GM12878 (cell line): Measurements from ENCODE around the gene FUS. TPM values are rescaled to one million over a fixed set of nuclear protein-coding genes. Genes with fewer than 3 reads are reported as not detected.

Source experiments
- CEBPB ChIP-seq, 2 experiments: fragments of 150-350 bp in 1 of 2; IDR thresholded peaks; 2 replicates each; pipeline ENCODE4 v1.6.1; 2012 to 2014; ENCODE audit warnings: low read depth in 2 of 2, low read length in 2 of 2, borderline replicate concordance in 1 of 2, inconsistent platforms in 1 of 2
- HDAC2 ChIP-seq: fragments of 200-600 bp; sonication (generic); IDR thresholded peaks from 2 replicates; pipeline ENCODE4 v1.6.1; 2017
- HDAC6 ChIP-seq: fragments of 200-600 bp; sonication (generic); IDR thresholded peaks from one replicate; pipeline ENCODE4 v1.8.0; 2017; ENCODE audit warnings: antibody characterized with exemption; ENCODE audit not compliant: unreplicated experiment
- MTA3 ChIP-seq: IDR thresholded peaks from 2 replicates; pipeline ENCODE4 v1.6.1; 2012; ENCODE audit warnings: low read length, inconsistent platforms, borderline replicate concordance
- STAT3 ChIP-seq: IDR thresholded peaks from 2 replicates; pipeline ENCODE4 v1.6.1; 2011; ENCODE audit warnings: low read depth, low read length, improper control_type of control experiment
- polyA plus RNA-seq, 11 experiments: library from polyadenylated mRNA; depleted of rRNA in 4 of 11; unstranded in 6 of 11; stranded (reverse) in 5 of 11; fragments of >200 nt; fragmentation: Nextera tagmentation in 4 of 11; fragmentation: Illumina TruSeq in 1 of 11; extraction: Ambion mirVana in 4 of 11; extraction: Trizol in 1 of 11; gene quantifications; 1 replicate in 1 of 11; 2 replicates in 10 of 11; pipeline versions ENCODE4 v1.2.1 to v1.2.3, GENCODE V29; 2011 to 2016; ENCODE audit warnings: inconsistent platforms in 2 of 11, missing spikeins in 2 of 11, low read depth in 1 of 11
- total RNA-seq, 4 experiments: library from RNA; depleted of rRNA in 3 of 4; stranded (reverse); fragments of >200 nt in 3 of 4; fragmentation: Illumina TruSeq in 1 of 4; extraction: Trizol in 1 of 4; gene quantifications; 2 replicates each; pipeline versions ENCODE4 v1.2.1 to v1.2.3, GENCODE V29; 2013 to 2021
- TF ChIP-seq, protein P1 (sequence below): IDR thresholded peaks from 2 replicates; pipeline ENCODE4 v1.6.1; 2011; ENCODE audit warnings: low read depth, low read length, improper control_type of control experiment, borderline replicate concordance
- TF ChIP-seq, protein P2 (sequence below): fragments of 450-650 bp; IDR thresholded peaks from 2 replicates; pipeline ENCODE4 v1.6.1; 2016; ENCODE audit warnings: mild to moderate bottlenecking, moderate library complexity, borderline replicate concordance

FUS gene
- total and polyA plus RNA-seq, 10 of the 15 experiments (the other 5 are each of a cell fraction or from before 2014, with no cell fraction given) = 46.8 to 521 (median 347) TPM

DNA sequence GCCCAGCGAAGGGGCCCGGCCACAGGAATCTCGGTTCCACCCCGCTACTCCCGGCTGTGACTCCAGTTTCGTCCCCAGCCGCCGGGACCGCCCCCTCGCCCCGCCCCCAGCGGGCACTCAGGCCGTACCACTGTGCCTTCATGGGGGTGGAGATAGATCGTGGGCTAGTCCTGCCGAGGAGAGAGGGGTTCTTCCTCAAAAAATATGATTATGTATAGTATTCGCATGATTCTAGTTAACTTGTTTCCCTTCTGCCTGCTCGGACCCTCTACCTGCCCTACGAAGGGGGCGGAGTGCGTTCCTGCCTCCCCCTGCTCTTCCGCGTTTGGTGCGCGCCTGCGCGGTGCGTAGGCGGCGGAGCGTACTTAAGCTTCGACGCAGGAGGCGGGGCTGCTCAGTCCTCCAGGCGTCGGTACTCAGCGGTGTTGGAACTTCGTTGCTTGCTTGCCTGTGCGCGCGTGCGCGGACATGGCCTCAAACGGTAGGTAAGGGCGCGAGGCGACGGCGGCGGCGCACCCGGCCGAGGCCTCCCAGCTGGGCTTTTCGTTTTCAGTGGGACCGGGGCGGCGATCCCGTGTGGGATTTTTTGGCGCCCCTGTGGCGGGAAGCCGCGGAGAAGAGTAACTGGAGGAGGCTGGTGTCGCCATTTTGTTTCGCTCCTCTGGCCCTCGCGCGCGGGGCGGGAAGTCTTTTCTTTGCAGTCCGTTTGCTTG, at the start of gene FUS (continued):
- TF ChIP-seq CEBPB (IDR thresholded peaks at IDR 0.05; ENCODE audit: borderline replicate concordance in 1 of 2, low read depth in 2 of 2, low read length in 2 of 2) (peak in 1 of 2 experiments; percentile 43; a peak in 1 of 4 replicates), HDAC6 (peak; percentile 99), HDAC2 (no peak), STAT3 (no peak), MTA3 (no peak)
- TF ChIP-seq, protein P1, sequence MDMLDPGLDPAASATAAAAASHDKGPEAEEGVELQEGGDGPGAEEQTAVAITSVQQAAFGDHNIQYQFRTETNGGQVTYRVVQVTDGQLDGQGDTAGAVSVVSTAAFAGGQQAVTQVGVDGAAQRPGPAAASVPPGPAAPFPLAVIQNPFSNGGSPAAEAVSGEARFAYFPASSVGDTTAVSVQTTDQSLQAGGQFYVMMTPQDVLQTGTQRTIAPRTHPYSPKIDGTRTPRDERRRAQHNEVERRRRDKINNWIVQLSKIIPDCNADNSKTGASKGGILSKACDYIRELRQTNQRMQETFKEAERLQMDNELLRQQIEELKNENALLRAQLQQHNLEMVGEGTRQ = no peak
- TF ChIP-seq, protein P2, sequence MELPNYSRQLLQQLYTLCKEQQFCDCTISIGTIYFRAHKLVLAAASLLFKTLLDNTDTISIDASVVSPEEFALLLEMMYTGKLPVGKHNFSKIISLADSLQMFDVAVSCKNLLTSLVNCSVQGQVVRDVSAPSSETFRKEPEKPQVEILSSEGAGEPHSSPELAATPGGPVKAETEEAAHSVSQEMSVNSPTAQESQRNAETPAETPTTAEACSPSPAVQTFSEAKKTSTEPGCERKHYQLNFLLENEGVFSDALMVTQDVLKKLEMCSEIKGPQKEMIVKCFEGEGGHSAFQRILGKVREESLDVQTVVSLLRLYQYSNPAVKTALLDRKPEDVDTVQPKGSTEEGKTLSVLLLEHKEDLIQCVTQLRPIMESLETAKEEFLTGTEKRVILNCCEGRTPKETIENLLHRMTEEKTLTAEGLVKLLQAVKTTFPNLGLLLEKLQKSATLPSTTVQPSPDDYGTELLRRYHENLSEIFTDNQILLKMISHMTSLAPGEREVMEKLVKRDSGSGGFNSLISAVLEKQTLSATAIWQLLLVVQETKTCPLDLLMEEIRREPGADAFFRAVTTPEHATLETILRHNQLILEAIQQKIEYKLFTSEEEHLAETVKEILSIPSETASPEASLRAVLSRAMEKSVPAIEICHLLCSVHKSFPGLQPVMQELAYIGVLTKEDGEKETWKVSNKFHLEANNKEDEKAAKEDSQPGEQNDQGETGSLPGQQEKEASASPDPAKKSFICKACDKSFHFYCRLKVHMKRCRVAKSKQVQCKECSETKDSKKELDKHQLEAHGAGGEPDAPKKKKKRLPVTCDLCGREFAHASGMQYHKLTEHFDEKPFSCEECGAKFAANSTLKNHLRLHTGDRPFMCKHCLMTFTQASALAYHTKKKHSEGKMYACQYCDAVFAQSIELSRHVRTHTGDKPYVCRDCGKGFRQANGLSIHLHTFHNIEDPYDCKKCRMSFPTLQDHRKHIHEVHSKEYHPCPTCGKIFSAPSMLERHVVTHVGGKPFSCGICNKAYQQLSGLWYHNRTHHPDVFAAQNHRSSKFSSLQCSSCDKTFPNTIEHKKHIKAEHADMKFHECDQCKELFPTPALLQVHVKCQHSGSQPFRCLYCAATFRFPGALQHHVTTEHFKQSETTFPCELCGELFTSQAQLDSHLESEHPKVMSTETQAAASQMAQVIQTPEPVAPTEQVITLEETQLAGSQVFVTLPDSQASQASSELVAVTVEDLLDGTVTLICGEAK = peak; percentile 31; the same call in 1 of the 2 replicates
